Non-pigmented ciliary epithelial cell (primary cell): ENCODE data around the gene TMEM11.
"Not testable (repeated sequence)": the region's sequence is repeated elsewhere in the genome, so short reads cannot be mapped to it uniquely, and the experiment has no call there.

Source experiments
- DNase-seq: peaks from one replicate; pipeline ENCODE4 v3.0.0-alpha.2; 2010; ENCODE audit warnings: low read depth

The TMEM11 gene

GRCh38 chr17:21242026-21242697 is 28.2 kb upstream of the TMEM11 start:
- DNase-seq = no peak

- DNase-seq = no peak
Observed at GRCh38 chr17:21241564-21241963, 27.6 kb upstream of the TMEM11 start.

- DNase-seq = no peak
Observed at GRCh38 chr17:21240369-21241055, 26.6 kb upstream of the TMEM11 start.

- DNase-seq = no peak
Observed at GRCh38 chr17:21239680-21240368, 25.9 kb upstream of the TMEM11 start.

GRCh38 chr17:21235921-21236320 is 22.0 kb upstream of the TMEM11 start:
- DNase-seq = no peak

GRCh38 chr17:21233581-21234347 is 19.8 kb upstream of the TMEM11 start:
- no peak for DNase-seq

- no peak for DNase-seq
Observed at GRCh38 chr17:21232033-21232749, 18.2 kb upstream of the TMEM11 start.

- DNase-seq = no peak
Observed at GRCh38 chr17:21231533-21231932, 17.6 kb upstream of the TMEM11 start.

GRCh38 chr17:21228845-21229244 is 14.9 kb upstream of the TMEM11 start:
- DNase-seq = no peak

- DNase-seq = no peak
Observed at GRCh38 chr17:21228111-21228510, 14.2 kb upstream of the TMEM11 start.

- DNase-seq = not testable (repeated sequence)
Observed at GRCh38 chr17:21227277-21227676, 13.3 kb upstream of the TMEM11 start.

- no peak for DNase-seq
Observed at GRCh38 chr17:21223086-21223485, 9.1 kb upstream of the TMEM11 start.

GRCh38 chr17:21218831-21219380 is 4.9 kb upstream of the TMEM11 start:
- no peak for DNase-seq

- no peak for DNase-seq
Observed at GRCh38 chr17:21218101-21218500, 4.1 kb upstream of the TMEM11 start.

GRCh38 chr17:21217346-21217745 is 3.4 kb upstream of the TMEM11 start:
- no peak for DNase-seq

GRCh38 chr17:21215935-21216334 is 2.0 kb upstream of the TMEM11 start:
- no peak for DNase-seq

GRCh38 chr17:21214777-21215541 is 998 bp upstream of the TMEM11 start:
- no peak for DNase-seq

GRCh38 chr17:21213638-21214014 is 335 bp downstream of the TMEM11 start:
- DNase-seq = no peak

GRCh38 chr17:21212826-21213637 is 929 bp downstream of the TMEM11 start:
- no peak for DNase-seq
